ENCODE measurements around the gene PIEZO1. TPM values are rescaled to one million over a fixed set of nuclear protein-coding genes. Genes with fewer than 3 reads are reported as not detected.

The PIEZO1 gene
- total and polyA plus RNA-seq, 8 donors, result 75.3 to 193 (median 103) TPM

- TF ChIP-seq CTCF (IDR thresholded peaks at IDR 0.05), result no peak
- Histone ChIP-seq H3K27ac (no peak overlapping the region), H3K4me1 (no peaks in the 10 kb centered on the region), H3K36me3 (peaks cover 0 to 63% of the 10 kb centered on the region in 2 donors), H3K27me3 (no peaks in the 10 kb centered on the region), H3K4me3 (no peak overlapping the region), H3K9me3 (no peaks in the 10 kb centered on the region)
- intact Hi-C loops (cut with DNase I), result no loop called here
- ATAC-seq (no peak), DNase-seq (no peak)
Observed at GRCh38 chr16:88820385-88821025, 35.5 kb upstream of the PIEZO1 start.

GRCh38 chr16:88819126-88819525 lies 34.1 kb upstream of the PIEZO1 start:
- Histone ChIP-seq H3K4me1 (no peaks in the 10 kb centered on the region), H3K9me3 (no peaks in the 10 kb centered on the region), H3K27me3 (no peaks in the 10 kb centered on the region), H3K4me3 (no peak overlapping the region), H3K27ac (no peak overlapping the region), H3K36me3 (peaks cover 0 to 56% of the 10 kb centered on the region in 2 donors)
- no peak for DNase-seq
- TF ChIP-seq CTCF (IDR thresholded peaks at IDR 0.05), result no peak
- ATAC-seq, result no peak
- intact Hi-C loops (cut with DNase I), result no loop called here

- Histone ChIP-seq H3K4me1 (no peaks in the 10 kb centered on the region), H3K27me3 (no peaks in the 10 kb centered on the region), H3K4me3 (no peak overlapping the region), H3K9me3 (no peaks in the 10 kb centered on the region), H3K27ac (no peak overlapping the region), H3K36me3 (peaks cover 0 to 51% of the 10 kb centered on the region in 2 donors)
- ATAC-seq (no peak), DNase-seq (no peak)
- intact Hi-C loops (cut with DNase I), result no loop called here
- no peak for TF ChIP-seq CTCF (IDR thresholded peaks at IDR 0.05)
Observed at GRCh38 chr16:88818575-88818874, 33.5 kb upstream of the PIEZO1 start.

DNA sequence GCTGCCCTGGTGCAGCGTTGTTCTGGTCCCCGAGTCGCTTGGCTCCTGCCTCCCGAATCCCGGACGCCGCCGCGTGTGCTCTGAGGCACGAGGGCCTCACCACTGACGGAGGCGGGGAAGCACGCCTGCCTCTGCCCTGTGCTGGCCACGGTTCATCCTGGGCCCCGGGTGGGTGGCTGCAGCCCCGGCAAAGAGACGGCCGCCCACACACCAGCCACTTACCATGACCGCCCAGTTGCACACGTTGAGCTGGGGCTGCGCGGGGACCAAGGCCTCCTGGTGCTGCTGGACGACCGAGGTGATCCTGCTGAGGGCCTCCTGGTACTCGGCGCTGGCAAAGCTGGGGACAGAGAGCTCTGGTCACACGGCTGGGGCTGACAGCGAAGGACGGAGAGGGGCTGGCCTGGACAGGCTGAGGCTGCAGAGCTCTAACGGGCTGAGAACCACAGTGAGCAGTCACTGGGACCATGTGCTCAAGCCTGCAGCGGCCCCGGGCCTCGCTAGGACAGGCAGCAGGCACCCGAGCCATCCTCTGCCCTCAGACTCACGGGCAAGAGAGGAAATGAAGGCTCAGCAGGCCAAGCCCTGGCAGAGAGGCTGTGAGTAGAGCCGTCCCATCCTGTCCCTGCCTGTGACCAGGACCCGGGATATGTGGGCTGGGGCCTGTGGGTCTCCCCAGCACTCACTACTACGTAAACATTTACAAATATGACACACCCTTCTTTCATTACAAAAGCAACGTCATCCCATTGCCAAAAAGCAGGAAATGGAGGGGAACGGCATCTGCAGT lies 33.0 kb upstream of the PIEZO1 start:
- intact Hi-C loops (cut with DNase I), result no loop called here
- ATAC-seq, result no peak
- Histone ChIP-seq H3K4me1 (peaks cover 0 to 5% of the 10 kb centered on the region in 2 donors), H3K9me3 (no peaks in the 10 kb centered on the region), H3K27me3 (no peaks in the 10 kb centered on the region), H3K36me3 (peaks cover 0 to 48% of the 10 kb centered on the region in 2 donors), H3K4me3 (no peak overlapping the region), H3K27ac (no peak overlapping the region)
- no peak for DNase-seq
- TF ChIP-seq CTCF (IDR thresholded peaks at IDR 0.05), result no peak

DNA sequence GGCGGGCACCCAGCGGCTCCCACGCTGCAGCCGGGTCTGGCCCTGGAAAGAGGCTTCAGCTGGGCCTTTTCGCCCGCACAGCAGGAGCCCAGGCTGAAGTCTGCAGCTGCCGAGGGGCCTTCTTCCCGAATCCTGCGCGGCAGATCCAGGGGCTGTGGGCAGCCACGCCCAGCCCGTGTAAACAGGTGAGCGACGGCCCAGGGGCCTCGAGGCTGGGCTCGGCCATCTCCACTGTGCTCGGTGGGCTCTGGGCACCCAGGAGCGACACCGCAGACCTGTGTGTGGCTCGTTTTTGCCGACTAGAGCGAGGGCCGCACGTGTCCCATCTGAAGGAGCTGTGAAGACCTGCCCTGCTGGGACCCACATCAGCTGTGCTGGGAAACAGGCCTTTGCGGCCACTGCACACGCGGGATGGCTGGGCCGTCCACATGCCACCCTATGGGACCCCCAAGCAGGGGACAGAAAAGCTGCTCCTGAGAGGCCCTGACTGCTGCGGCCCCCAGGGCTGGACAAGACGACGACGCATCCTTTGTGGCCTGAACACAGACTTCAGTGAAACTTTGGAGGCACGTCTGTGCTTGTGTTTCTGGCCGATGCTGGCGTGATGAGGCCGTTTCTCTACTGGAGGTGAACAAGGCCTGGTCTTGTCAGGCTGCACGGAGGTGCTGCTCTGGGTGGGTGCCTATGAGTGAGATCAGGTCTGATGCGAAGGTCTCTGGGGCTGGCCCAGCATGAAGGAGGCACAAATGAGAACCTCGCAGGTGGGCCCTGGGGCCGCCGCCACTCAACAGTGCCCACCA lies 31.9 kb upstream of the PIEZO1 start:
- no peaks in the 10 kb centered on the region for H3K9me3 ChIP-seq
- DNase-seq, result no peak
- no peak overlapping the region for H3K4me3 ChIP-seq
- no peak overlapping the region for H3K27ac ChIP-seq
- no peaks in the 10 kb centered on the region for H3K27me3 ChIP-seq
- TF ChIP-seq CTCF (IDR thresholded peaks at IDR 0.05), result no peak
- ATAC-seq, result no peak
- H3K36me3 ChIP-seq, result peaks cover 0 to 37% of the 10 kb centered on the region in 2 donors
- intact Hi-C loops (cut with DNase I), result no loop called here
- peaks cover 0 to 16% of the 10 kb centered on the region in 2 donors for H3K4me1 ChIP-seq

Data from left lung (tissue), 10 donors.